HepG2 (cell line): ENCODE measurements around the gene IL21R. TPM values are rescaled to one million over a fixed set of nuclear protein-coding genes. Genes with fewer than 3 reads are reported as not detected.

Source experiments
- ATAC-seq: fragments of 200-7000 bp; cut with Tn5 transposase; 3 replicates; pipeline ENCODE4 v1.9.1; 2020; ENCODE audit warnings: mild to moderate bottlenecking, moderate library complexity
- BruUV-seq: library from RNA; stranded (reverse); fragments of 400-500 nt; replicated peaks from 2 replicates; lab custom pipeline; 2021; lab: Mats Ljungman, UMichigan
- CTCF ChIA-PET: fragments of 300-600 bp; formaldehyde crosslinking; extraction: SDS; loops from one replicate; lab custom pipeline; 2021; ENCODE audit warnings: low total read pairs, inconsistent platforms, low intra/inter-chr PET ratio; lab: Yijun Ruan, JAX
- POLR2A ChIA-PET: fragments of 350-600 bp; sonication (Branson Sonifier 250); formaldehyde crosslinking; loops from one replicate; lab custom pipeline; 2020; ENCODE audit warnings: antibody characterized with exemption, inconsistent platforms; lab: Yijun Ruan, JAX
- DNase-seq: peaks from one replicate; pipeline ENCODE4 v3.0.0-alpha.2; 2015; ENCODE audit warnings: low spot score
- FAIRE-seq: peaks from 3 replicates; lab custom pipeline; 2011; peaks lifted over from hg19 to GRCh38; lab: Jason Lieb, UNC
- H2AFZ ChIP-seq: one replicate; pipeline ENCODE4 v1.6.1; 2011; ENCODE audit warnings: low read length, inconsistent platforms
- H3K27ac ChIP-seq: fragments of 300-600 bp; 3 replicates; pipeline ENCODE4 v1.8.0; 2011; ENCODE audit warnings: mixed run types, mild to moderate bottlenecking, mixed read lengths, low read length, inconsistent platforms; ENCODE audit not compliant: insufficient read depth; ENCODE audit errors: extremely low read length
- H3K27me3 ChIP-seq, 2 experiments: fragments of 200-600 bp in 1 of 2; 2 replicates in 1 of 2; 3 replicates in 1 of 2; pipeline versions ENCODE4 v1.6.0 to v1.8.0; 2011; ENCODE audit warnings: low read length in 2 of 2, mild to moderate bottlenecking in 2 of 2, moderate library complexity in 2 of 2, inconsistent platforms in 1 of 2; ENCODE audit not compliant: insufficient read depth in 2 of 2, control insufficient read depth in 1 of 2
- H3K36me3 ChIP-seq, 2 experiments: fragments of 200-600 bp in 1 of 2; replicated peaks in 1 of 2; 2 replicates in 1 of 2; 3 replicates in 1 of 2; pipeline versions ENCODE4 v1.5.1 to v1.8.0; 2011; ENCODE audit warnings: low read length in 2 of 2, inconsistent platforms in 1 of 2; ENCODE audit not compliant: insufficient read depth in 2 of 2, control insufficient read depth in 1 of 2
- H3K4me1 ChIP-seq: 2 replicates; pipeline ENCODE4 v1.5.1; 2012; ENCODE audit warnings: low read length, inconsistent platforms; ENCODE audit not compliant: insufficient read depth
- H3K4me2 ChIP-seq: 2 replicates; pipeline ENCODE4 v1.6.0; 2011; ENCODE audit warnings: low read depth, low read length, inconsistent platforms
- H3K4me3 ChIP-seq, 3 experiments: fragments of 200-600 bp in 1 of 3; sonication (generic), shearing (Covaris generic) in 1 of 3; replicated peaks in 1 of 3; 2 replicates each; pipeline ENCODE4 v1.5.1; 2011 to 2016; ENCODE audit warnings: low read length in 3 of 3, inconsistent platforms in 2 of 3, low read depth in 2 of 3, mild to moderate bottlenecking in 2 of 3, control low read depth in 1 of 3, mixed read lengths in 1 of 3; ENCODE audit not compliant: insufficient read depth in 1 of 3
- H3K79me2 ChIP-seq: one replicate; pipeline ENCODE4 v1.6.1; 2011; ENCODE audit warnings: low read length, inconsistent platforms; ENCODE audit not compliant: insufficient read depth
- H3K9ac ChIP-seq: 2 replicates; pipeline ENCODE4 v1.6.0; 2011; ENCODE audit warnings: mild to moderate bottlenecking, low read depth, low read length, inconsistent platforms; ENCODE audit not compliant: insufficient read depth
- H3K9me3 ChIP-seq: 2 replicates; pipeline ENCODE4 v1.5.1; 2012; ENCODE audit warnings: mild to moderate bottlenecking, low read length
- H4K20me1 ChIP-seq: 2 replicates; pipeline ENCODE4 v1.6.0; 2011; ENCODE audit warnings: inconsistent platforms, mild to moderate bottlenecking, low read length, moderate library complexity; ENCODE audit not compliant: insufficient read depth
- CREM ChIP-seq, 2 experiments: sonication (generic) in 1 of 2; formaldehyde crosslinking in 1 of 2; IDR thresholded peaks; 2 replicates each; pipeline versions ENCODE4 v1.4.0 to v1.6.1; 2016 to 2020; ENCODE audit warnings: antibody characterized with exemption in 1 of 2, mild to moderate bottlenecking in 1 of 2, missing genetic modification reagents in 1 of 2
- FLYWCH1 ChIP-seq: sonication (generic); formaldehyde crosslinking; IDR thresholded peaks from 2 replicates; pipeline ENCODE4 v1.8.1; 2023; ENCODE audit warnings: mild to moderate bottlenecking, missing genetic modification reagents
- FOXC1 ChIP-seq: sonication (generic); formaldehyde crosslinking; IDR thresholded peaks from 2 replicates; pipeline ENCODE4 v1.8.0; 2022; ENCODE audit warnings: mild to moderate bottlenecking, missing genetic modification reagents, borderline replicate concordance
- MBNL3 ChIP-seq: fragments of 250-450 bp; sonication (Bioruptor Pico); conservative IDR thresholded peaks from 2 replicates; pipeline ENCODE4 v1.8.0; 2022; ENCODE audit warnings: mild to moderate bottlenecking, inconsistent platforms
- MEIS2 ChIP-seq: sonication (generic); formaldehyde crosslinking; IDR thresholded peaks from 2 replicates; pipeline ENCODE4 v1.9.0; 2021; ENCODE audit warnings: mild to moderate bottlenecking, missing genetic modification reagents
- NFIC ChIP-seq: IDR thresholded peaks from 2 replicates; pipeline ENCODE4 v1.6.1; 2012; ENCODE audit warnings: mild to moderate bottlenecking, low read length, inconsistent platforms
- PCBP2 ChIP-seq: fragments of 200-400 bp; formaldehyde crosslinking; optimal IDR thresholded peaks from 2 replicates; pipeline ENCODE3; 2018; ENCODE audit warnings: low read length, low read depth; ENCODE audit not compliant: poor library complexity, severe bottlenecking
- ZFP82 ChIP-seq: sonication (generic); formaldehyde crosslinking; IDR thresholded peaks from 2 replicates; pipeline ENCODE4 v1.5.1; 2020; ENCODE audit warnings: mild to moderate bottlenecking, missing genetic modification reagents, borderline replicate concordance
- ZKSCAN1 ChIP-seq: fragments of 150-350 bp; IDR thresholded peaks from 2 replicates; pipeline ENCODE4 v1.6.1; 2014; ENCODE audit warnings: low read length
- ZNF362 ChIP-seq: sonication (generic); formaldehyde crosslinking; IDR thresholded peaks from 2 replicates; pipeline ENCODE4 v1.4.0; 2020; ENCODE audit warnings: missing genetic modification reagents, mild to moderate bottlenecking, borderline replicate concordance
- ZNF672 ChIP-seq: sonication (generic); formaldehyde crosslinking; IDR thresholded peaks from 2 replicates; pipeline ENCODE4 v1.8.1; 2022; ENCODE audit warnings: missing genetic modification reagents
- ZNF879 ChIP-seq: sonication (generic); formaldehyde crosslinking; IDR thresholded peaks from 2 replicates; pipeline ENCODE4 v1.8.1; 2023; ENCODE audit warnings: missing genetic modification reagents
- WGBS: methylation state at CpG from one replicate; pipeline ENCODE4 v1.1.6; 2017; ENCODE audit warnings: low lambda C conversion rate; 5-methylcytosine and 5-hydroxymethylcytosine counted together
- in situ Hi-C: cut with HindIII; loops from 2 replicates; pipeline ENCODE4 v1.10.0; 2017; ENCODE audit warnings: low pct_unique_long_range_greater_than_20kb; ENCODE audit not compliant: extremely low pct_ligation_motif_present
- intact Hi-C: fragments of 100-400 bp; cut with micrococcal nuclease; formaldehyde crosslinking; loops from one replicate; pipeline ENCODE4 v1.10.0; 2022; ENCODE audit not compliant: unreplicated experiment
- polyA plus RNA-seq, 8 experiments: library from polyadenylated mRNA; depleted of rRNA in 3 of 8; stranded (reverse) in 7 of 8; unstranded in 1 of 8; fragments of >200 nt; fragmentation: Illumina TruSeq in 4 of 8; extraction: Trizol in 4 of 8; gene quantifications; 2 replicates each; pipeline versions ENCODE4 v1.2.1 to v1.2.3, GENCODE V29; 2011 to 2016; ENCODE audit warnings: low read depth in 4 of 8, missing spikeins in 1 of 8, mixed read lengths in 1 of 8; ENCODE audit not compliant: insufficient read depth in 1 of 8
- total RNA-seq, 5 experiments: library from RNA; depleted of rRNA; stranded (reverse); fragments of >200 nt; fragmentation: Illumina TruSeq; extraction: Trizol; gene quantifications; 2 replicates each; pipeline ENCODE4 v1.2.3, GENCODE V29; 2016; ENCODE audit warnings: low read depth in 1 of 5
- TF ChIP-seq, protein P1 (sequence below): sonication (generic); formaldehyde crosslinking; conservative IDR thresholded peaks from 2 replicates; pipeline ENCODE4 v1.8.0; 2022; ENCODE audit warnings: low read depth, missing genetic modification reagents
- TF ChIP-seq, protein P2 (sequence below): sonication (generic); formaldehyde crosslinking; IDR thresholded peaks from 2 replicates; pipeline ENCODE4 v1.8.1; 2022; ENCODE audit warnings: low read depth, mild to moderate bottlenecking, missing genetic modification reagents
- TF ChIP-seq, protein P3 (sequence below): sonication (generic); formaldehyde crosslinking; IDR thresholded peaks from 2 replicates; pipeline ENCODE4 v1.5.0; 2020; ENCODE audit warnings: mild to moderate bottlenecking, missing genetic modification reagents

Gene IL21R
- total and polyA plus RNA-seq, 2 of the 13 experiments (the other 11 are each of a cell fraction or from before 2014, with no cell fraction given) = 0.49 to 0.64 TPM

DNA sequence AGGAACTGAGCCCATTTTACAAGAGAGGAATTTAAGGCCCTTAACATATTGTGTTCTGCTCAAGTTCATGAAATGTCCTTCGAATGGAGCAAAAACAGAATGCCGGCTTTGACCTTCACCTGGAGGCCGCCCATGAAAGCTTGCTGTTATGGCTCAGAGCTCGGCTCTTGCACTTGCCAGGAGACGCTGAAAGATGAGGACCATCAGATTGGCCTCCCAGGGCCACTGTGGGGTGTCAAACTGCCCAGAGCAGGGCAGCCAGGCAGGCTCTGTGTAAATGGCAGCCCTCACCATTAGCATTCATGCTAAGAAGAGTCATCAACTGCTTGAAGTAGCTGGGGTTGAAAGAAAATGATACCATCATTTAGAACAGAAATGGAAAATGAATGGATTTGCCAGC is 39.3 kb downstream of the IL21R start:
- no peaks in the 10 kb centered on the region for H3K4me1 ChIP-seq
- intact Hi-C loops = no loop called here
- 47% methylated on average over 5 of the region's 5 CpGs for WGBS
- TF ChIP-seq FLYWCH1 (CRISPR knock-in tag) (no peak), ZNF362 (CRISPR knock-in tag) (no peak), ZNF672 (CRISPR knock-in tag) (no peak), PCBP2 (no peak), MBNL3 (no peak), ZKSCAN1 (no peak), ZFP82 (CRISPR knock-in tag) (no peak), ZNF879 (no peak), CREM (IDR thresholded peaks at IDR 0.05) (no peak), CREM (CRISPR knock-in tag; IDR thresholded peaks at IDR 0.05) (no peak), FOXC1 (CRISPR knock-in tag) (no peak), MEIS2 (CRISPR knock-in tag) (no peak), NFIC (no peak)
- TF ChIP-seq, protein P1, sequence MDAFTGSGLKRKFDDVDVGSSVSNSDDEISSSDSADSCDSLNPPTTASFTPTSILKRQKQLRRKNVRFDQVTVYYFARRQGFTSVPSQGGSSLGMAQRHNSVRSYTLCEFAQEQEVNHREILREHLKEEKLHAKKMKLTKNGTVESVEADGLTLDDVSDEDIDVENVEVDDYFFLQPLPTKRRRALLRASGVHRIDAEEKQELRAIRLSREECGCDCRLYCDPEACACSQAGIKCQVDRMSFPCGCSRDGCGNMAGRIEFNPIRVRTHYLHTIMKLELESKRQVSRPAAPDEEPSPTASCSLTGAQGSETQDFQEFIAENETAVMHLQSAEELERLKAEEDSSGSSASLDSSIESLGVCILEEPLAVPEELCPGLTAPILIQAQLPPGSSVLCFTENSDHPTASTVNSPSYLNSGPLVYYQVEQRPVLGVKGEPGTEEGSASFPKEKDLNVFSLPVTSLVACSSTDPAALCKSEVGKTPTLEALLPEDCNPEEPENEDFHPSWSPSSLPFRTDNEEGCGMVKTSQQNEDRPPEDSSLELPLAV (CRISPR knock-in tag) = no peak
- TF ChIP-seq, protein P2, sequence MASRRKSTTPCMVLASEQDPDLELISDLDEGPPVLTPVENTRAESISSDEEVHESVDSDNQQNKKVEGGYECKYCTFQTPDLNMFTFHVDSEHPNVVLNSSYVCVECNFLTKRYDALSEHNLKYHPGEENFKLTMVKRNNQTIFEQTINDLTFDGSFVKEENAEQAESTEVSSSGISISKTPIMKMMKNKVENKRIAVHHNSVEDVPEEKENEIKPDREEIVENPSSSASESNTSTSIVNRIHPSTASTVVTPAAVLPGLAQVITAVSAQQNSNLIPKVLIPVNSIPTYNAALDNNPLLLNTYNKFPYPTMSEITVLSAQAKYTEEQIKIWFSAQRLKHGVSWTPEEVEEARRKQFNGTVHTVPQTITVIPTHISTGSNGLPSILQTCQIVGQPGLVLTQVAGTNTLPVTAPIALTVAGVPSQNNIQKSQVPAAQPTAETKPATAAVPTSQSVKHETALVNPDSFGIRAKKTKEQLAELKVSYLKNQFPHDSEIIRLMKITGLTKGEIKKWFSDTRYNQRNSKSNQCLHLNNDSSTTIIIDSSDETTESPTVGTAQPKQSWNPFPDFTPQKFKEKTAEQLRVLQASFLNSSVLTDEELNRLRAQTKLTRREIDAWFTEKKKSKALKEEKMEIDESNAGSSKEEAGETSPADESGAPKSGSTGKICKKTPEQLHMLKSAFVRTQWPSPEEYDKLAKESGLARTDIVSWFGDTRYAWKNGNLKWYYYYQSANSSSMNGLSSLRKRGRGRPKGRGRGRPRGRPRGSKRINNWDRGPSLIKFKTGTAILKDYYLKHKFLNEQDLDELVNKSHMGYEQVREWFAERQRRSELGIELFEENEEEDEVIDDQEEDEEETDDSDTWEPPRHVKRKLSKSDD (CRISPR knock-in tag) = no peak
- TF ChIP-seq, protein P3, sequence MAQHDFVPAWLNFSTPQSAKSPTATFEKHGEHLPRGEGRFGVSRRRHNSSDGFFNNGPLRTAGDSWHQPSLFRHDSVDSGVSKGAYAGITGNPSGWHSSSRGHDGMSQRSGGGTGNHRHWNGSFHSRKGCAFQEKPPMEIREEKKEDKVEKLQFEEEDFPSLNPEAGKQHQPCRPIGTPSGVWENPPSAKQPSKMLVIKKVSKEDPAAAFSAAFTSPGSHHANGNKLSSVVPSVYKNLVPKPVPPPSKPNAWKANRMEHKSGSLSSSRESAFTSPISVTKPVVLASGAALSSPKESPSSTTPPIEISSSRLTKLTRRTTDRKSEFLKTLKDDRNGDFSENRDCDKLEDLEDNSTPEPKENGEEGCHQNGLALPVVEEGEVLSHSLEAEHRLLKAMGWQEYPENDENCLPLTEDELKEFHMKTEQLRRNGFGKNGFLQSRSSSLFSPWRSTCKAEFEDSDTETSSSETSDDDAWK = no peak
- TF ChIP-seq, all 625 proteins: peak for 0
- Histone ChIP-seq H3K4me3 (no peak overlapping the region), H3K4me2 (no peak overlapping the region), H3K9ac (no peak overlapping the region), H3K79me2 (no peaks in the 10 kb centered on the region), H3K27ac (no peak overlapping the region), H3K9me3 (peaks cover 10% of the 10 kb centered on the region), H3K27me3 (no peaks in the 10 kb centered on the region; a peak in 1 of 5 replicates), H2AFZ (no peak overlapping the region), H3K36me3 (no peaks in the 10 kb centered on the region), H4K20me1 (no peaks in the 10 kb centered on the region)
- BruUV-seq = no TSS peak
- DNase-seq (no peak), FAIRE-seq (no peak), ATAC-seq (no peak)
- ChIA-PET CTCF (no interaction called here), POLR2A (no interaction called here)
- in situ Hi-C loops = no loop called here
